GM21717 (cell line): ENCODE measurements around the gene TSEN34.
"Not testable (repeated sequence)": the region's sequence is repeated elsewhere in the genome, so short reads cannot be mapped to it uniquely, and the experiment has no call there.

Experiments used
- ATAC-seq: cut with Tn5 transposase; IDR thresholded peaks from one replicate; pipeline ENCODE4 v1.9.1; 2021; ENCODE audit warnings: mild to moderate bottlenecking, moderate library complexity; ENCODE audit not compliant: unreplicated experiment

TSEN34 gene

GRCh38 chr19:54231077-54231931 lies 40.2 kb downstream of the TSEN34 start:
- ATAC-seq, result no peak

GRCh38 chr19:54233941-54234340 lies 42.8 kb downstream of the TSEN34 start:
- no peak for ATAC-seq

- ATAC-seq, result not testable (repeated sequence)
These were observed 48.6 kb downstream of the TSEN34 start for GRCh38 chr19:54239491-54240371.

- not testable (repeated sequence) for ATAC-seq
These were observed 49.5 kb downstream of the TSEN34 start for GRCh38 chr19:54240372-54241336.

GRCh38 chr19:54242234-54242633 lies 51.1 kb downstream of the TSEN34 start:
- not testable (repeated sequence) for ATAC-seq

- ATAC-seq, result not testable (repeated sequence)
These were observed 51.5 kb downstream of the TSEN34 start, which contains the start of gene LILRA6 for GRCh38 chr19:54242646-54243045. Gene LILRA6, minus strand, starts transcription at chr19:54242790.

GRCh38 chr19:54243809-54244208 lies 52.7 kb downstream of the TSEN34 start:
- ATAC-seq, result not testable (repeated sequence)
